ENCODE data around the gene RPS3. TPM values are rescaled to one million over a fixed set of nuclear protein-coding genes. Genes with fewer than 3 reads are reported as not detected.
A peak's percentile ranks its signal among the peaks of the same experiment; 100 is the strongest.

Gene RPS3
- total and polyA plus RNA-seq, 9 of the 15 experiments (the other 6 are each of a cell fraction or from before 2014, with no cell fraction given): 2,700 to 5,771 (median 3,679) TPM

DNA sequence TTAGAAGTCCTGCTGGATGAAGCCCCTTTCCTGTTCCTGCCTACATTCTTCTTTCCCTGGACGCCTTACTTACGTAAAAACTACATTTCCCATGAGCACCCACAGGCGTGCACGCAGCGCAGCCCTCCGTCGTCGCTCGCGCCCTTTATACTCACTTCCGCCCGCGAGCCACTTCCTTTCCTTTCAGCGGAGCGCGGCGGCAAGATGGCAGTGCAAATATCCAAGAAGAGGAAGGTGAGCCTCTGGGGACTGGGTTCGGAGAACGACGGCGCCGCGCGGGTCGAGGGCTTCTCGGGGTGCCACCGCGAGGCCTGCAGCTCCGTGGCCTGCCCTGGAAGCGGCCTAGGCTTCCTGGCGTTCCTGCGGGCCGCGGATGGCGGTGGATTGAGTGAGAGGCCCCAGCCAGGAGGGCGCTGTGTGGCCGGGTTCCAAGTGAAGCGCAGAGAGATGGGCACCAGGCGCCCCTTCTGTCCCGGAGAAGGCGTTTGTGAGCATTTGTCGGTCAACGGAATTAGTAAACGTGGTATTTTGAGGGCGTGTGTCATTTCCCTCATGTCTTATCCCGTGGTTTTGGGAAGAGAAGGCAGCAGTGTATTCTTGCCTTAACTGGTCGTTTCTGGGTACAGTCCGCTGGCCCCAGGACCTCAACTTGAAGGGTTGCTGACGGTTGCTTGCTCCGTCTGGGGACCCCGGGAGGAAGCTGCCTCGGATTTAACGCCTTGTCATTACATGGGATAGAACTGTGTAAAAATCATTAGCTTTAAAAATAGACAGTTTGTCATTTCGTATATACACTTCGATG is at the start of gene RPS3 (continued):
- TF ChIP-seq, protein P1, sequence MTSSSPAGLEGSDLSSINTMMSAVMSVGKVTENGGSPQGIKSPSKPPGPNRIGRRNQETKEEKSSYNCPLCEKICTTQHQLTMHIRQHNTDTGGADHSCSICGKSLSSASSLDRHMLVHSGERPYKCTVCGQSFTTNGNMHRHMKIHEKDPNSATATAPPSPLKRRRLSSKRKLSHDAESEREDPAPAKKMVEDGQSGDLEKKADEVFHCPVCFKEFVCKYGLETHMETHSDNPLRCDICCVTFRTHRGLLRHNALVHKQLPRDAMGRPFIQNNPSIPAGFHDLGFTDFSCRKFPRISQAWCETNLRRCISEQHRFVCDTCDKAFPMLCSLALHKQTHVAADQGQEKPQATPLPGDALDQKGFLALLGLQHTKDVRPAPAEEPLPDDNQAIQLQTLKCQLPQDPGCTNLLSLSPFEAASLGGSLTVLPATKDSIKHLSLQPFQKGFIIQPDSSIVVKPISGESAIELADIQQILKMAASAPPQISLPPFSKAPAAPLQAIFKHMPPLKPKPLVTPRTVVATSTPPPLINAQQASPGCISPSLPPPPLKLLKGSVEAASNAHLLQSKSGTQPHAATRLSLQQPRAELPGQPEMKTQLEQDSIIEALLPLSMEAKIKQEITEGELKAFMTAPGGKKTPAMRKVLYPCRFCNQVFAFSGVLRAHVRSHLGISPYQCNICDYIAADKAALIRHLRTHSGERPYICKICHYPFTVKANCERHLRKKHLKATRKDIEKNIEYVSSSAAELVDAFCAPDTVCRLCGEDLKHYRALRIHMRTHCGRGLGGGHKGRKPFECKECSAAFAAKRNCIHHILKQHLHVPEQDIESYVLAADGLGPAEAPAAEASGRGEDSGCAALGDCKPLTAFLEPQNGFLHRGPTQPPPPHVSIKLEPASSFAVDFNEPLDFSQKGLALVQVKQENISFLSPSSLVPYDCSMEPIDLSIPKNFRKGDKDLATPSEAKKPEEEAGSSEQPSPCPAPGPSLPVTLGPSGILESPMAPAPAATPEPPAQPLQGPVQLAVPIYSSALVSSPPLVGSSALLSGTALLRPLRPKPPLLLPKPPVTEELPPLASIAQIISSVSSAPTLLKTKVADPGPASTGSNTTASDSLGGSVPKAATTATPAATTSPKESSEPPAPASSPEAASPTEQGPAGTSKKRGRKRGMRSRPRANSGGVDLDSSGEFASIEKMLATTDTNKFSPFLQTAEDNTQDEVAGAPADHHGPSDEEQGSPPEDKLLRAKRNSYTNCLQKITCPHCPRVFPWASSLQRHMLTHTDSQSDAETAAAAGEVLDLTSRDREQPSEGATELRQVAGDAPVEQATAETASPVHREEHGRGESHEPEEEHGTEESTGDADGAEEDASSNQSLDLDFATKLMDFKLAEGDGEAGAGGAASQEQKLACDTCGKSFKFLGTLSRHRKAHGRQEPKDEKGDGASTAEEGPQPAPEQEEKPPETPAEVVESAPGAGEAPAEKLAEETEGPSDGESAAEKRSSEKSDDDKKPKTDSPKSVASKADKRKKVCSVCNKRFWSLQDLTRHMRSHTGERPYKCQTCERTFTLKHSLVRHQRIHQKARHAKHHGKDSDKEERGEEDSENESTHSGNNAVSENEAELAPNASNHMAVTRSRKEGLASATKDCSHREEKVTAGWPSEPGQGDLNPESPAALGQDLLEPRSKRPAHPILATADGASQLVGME (CRISPR knock-in tag; IDR thresholded peaks at IDR 0.05): no peak
- TF ChIP-seq, protein P2, sequence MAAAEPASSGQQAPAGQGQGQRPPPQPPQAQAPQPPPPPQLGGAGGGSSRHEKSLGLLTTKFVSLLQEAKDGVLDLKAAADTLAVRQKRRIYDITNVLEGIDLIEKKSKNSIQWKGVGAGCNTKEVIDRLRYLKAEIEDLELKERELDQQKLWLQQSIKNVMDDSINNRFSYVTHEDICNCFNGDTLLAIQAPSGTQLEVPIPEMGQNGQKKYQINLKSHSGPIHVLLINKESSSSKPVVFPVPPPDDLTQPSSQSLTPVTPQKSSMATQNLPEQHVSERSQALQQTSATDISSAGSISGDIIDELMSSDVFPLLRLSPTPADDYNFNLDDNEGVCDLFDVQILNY (CRISPR knock-in tag; IDR thresholded peaks at IDR 0.05): peak; percentile 86
- TF ChIP-seq RBM25 (IDR thresholded peaks at IDR 0.05; ENCODE audit: low read depth, low read length, severe bottlenecking) (no peak), SMARCA4 (IDR thresholded peaks at IDR 0.05) (peak; percentile 36; the same call in 1 of the 2 replicates)
- TF ChIP-seq, protein P3, sequence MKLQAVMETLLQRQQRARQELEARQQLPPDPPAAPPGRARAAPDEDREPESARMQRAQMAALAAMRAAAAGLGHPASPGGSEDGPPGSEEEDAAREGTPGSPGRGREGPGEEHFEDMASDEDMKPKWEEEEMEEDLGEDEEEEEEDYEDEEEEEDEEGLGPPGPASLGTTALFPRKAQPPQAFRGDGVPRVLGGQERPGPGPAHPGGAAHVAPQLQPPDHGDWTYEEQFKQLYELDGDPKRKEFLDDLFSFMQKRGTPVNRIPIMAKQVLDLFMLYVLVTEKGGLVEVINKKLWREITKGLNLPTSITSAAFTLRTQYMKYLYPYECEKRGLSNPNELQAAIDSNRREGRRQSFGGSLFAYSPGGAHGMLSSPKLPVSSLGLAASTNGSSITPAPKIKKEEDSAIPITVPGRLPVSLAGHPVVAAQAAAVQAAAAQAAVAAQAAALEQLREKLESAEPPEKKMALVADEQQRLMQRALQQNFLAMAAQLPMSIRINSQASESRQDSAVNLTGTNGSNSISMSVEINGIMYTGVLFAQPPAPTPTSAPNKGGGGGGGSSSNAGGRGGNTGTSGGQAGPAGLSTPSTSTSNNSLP (IDR thresholded peaks at IDR 0.05; ENCODE audit: borderline replicate concordance, low read depth, low read length): no peak
- TF ChIP-seq, protein P4, sequence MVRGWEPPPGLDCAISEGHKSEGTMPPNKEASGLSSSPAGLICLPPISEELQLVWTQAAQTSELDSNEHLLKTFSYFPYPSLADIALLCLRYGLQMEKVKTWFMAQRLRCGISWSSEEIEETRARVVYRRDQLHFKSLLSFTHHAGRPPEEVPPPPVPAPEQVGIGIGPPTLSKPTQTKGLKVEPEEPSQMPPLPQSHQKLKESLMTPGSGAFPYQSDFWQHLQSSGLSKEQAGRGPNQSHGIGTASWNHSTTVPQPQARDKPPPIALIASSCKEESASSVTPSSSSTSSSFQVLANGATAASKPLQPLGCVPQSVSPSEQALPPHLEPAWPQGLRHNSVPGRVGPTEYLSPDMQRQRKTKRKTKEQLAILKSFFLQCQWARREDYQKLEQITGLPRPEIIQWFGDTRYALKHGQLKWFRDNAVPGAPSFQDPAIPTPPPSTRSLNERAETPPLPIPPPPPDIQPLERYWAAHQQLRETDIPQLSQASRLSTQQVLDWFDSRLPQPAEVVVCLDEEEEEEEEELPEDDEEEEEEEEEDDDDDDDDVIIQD (CRISPR knock-in tag; IDR thresholded peaks at IDR 0.05): no peak
- TF ChIP-seq, protein P5, sequence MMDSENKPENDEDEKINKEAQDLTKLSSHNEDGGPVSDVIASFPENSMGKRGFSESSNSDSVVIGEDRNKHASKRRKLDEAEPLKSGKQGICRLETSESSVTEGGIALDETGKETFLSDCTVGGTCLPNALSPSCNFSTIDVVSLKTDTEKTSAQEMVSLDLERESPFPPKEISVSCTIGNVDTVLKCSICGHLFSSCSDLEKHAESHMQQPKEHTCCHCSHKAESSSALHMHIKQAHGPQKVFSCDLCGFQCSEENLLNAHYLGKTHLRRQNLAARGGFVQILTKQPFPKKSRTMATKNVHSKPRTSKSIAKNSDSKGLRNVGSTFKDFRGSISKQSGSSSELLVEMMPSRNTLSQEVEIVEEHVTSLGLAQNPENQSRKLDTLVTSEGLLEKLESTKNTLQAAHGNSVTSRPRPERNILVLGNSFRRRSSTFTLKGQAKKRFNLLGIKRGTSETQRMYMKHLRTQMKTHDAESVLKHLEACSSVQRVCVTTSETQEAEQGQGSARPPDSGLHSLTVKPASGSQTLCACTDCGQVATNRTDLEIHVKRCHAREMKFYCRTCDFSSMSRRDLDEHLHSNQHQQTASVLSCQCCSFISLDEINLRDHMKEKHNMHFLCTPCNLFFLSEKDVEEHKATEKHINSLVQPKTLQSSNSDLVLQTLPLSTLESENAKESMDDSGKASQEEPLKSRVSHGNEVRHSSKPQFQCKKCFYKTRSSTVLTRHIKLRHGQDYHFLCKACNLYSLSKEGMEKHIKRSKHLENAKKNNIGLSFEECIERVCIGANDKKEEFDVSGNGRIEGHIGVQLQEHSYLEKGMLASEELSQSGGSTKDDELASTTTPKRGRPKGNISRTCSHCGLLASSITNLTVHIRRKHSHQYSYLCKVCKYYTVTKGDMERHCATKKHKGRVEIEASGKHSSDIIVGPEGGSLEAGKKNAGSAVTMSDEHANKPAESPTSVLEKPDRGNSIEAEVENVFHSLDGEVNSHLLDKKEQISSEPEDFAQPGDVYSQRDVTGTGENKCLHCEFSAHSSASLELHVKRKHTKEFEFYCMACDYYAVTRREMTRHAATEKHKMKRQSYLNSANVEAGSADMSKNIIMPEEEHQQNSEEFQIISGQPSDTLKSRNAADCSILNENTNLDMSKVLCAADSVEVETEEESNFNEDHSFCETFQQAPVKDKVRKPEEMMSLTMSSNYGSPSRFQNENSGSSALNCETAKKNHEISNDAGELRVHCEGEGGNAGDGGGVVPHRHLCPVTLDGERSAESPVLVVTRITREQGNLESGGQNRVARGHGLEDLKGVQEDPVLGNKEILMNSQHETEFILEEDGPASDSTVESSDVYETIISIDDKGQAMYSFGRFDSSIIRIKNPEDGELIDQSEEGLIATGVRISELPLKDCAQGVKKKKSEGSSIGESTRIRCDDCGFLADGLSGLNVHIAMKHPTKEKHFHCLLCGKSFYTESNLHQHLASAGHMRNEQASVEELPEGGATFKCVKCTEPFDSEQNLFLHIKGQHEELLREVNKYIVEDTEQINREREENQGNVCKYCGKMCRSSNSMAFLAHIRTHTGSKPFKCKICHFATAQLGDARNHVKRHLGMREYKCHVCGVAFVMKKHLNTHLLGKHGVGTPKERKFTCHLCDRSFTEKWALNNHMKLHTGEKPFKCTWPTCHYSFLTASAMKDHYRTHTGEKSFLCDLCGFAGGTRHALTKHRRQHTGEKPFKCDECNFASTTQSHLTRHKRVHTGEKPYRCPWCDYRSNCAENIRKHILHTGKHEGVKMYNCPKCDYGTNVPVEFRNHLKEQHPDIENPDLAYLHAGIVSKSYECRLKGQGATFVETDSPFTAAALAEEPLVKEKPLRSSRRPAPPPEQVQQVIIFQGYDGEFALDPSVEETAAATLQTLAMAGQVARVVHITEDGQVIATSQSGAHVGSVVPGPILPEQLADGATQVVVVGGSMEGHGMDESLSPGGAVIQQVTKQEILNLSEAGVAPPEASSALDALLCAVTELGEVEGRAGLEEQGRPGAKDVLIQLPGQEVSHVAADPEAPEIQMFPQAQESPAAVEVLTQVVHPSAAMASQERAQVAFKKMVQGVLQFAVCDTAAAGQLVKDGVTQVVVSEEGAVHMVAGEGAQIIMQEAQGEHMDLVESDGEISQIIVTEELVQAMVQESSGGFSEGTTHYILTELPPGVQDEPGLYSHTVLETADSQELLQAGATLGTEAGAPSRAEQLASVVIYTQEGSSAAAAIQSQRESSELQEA (IDR thresholded peaks at IDR 0.05; ENCODE audit: low read depth): 0 out of 2 replicates have a peak, but pooled peaks have one; percentile 5

All from K562 (cell line).